ENCODE data around the gene PTPRA. TPM values are rescaled to one million over a fixed set of nuclear protein-coding genes. Genes with fewer than 3 reads are reported as not detected.

Gene PTPRA
- total RNA-seq, 4 donors from 2014 or later = 49.2 to 80.8 (median 60.4) TPM

- TF ChIP-seq POLR2A (IDR thresholded peaks at IDR 0.05; ENCODE audit: low read depth) (no peak), POLR2AphosphoS5 (IDR thresholded peaks at IDR 0.05) (no peak), EP300 (IDR thresholded peaks at IDR 0.05) (no peak), CTCF (IDR thresholded peaks at IDR 0.05) (no peak)
- H3K27ac ChIP-seq (replicated peaks in 1 of 4) = no peak overlapping the region
- H3K36me3 ChIP-seq = no peaks in the 10 kb centered on the region
- intact Hi-C loops (cut with DNase I) = loop anchor here (10.0 kb wide), 1 partner anchor 214 kb away; the partner anchor contains the start of gene IDH3B
- H3K4me3 ChIP-seq = no peak overlapping the region
- no peaks in the 10 kb centered on the region for H3K27me3 ChIP-seq
- no peaks in the 10 kb centered on the region for H3K9me3 ChIP-seq
- DNase-seq (ENCODE audit: extremely low spot score) = no peak
- 100% methylated on average over 1 of the region's 1 CpG for WGBS
- peaks cover 32 to 54% (median 51%) of the 10 kb centered on the region in 4 donors for H3K4me1 ChIP-seq
Measured at GRCh38 chr20:2878515-2878914, 5.2 kb downstream of the PTPRA start.

- H3K27ac ChIP-seq (replicated peaks in 1 of 4) = no peak overlapping the region
- intact Hi-C loops (cut with DNase I) = loop anchor here (10.0 kb wide), 1 partner anchor 214 kb away; the partner anchor contains the start of gene IDH3B
- no peak overlapping the region for H3K4me3 ChIP-seq
- no peaks in the 10 kb centered on the region for H3K27me3 ChIP-seq
- H3K9me3 ChIP-seq = no peaks in the 10 kb centered on the region
- WGBS = 68% methylated on average over 3 of the region's 3 CpGs
- TF ChIP-seq EP300 (IDR thresholded peaks at IDR 0.05) (no peak), POLR2A (IDR thresholded peaks at IDR 0.05; ENCODE audit: low read depth) (no peak), POLR2AphosphoS5 (IDR thresholded peaks at IDR 0.05) (no peak), CTCF (IDR thresholded peaks at IDR 0.05) (no peak)
- DNase-seq (ENCODE audit: extremely low spot score) = no peak
- H3K4me1 ChIP-seq = peaks cover 32 to 56% (median 49%) of the 10 kb centered on the region in 4 donors
- H3K36me3 ChIP-seq = no peaks in the 10 kb centered on the region
Measured at GRCh38 chr20:2879146-2879545, 5.9 kb downstream of the PTPRA start.

- Histone ChIP-seq H3K4me1 (peaks cover 19 to 46% (median 34%) of the 10 kb centered on the region in 4 donors), H3K36me3 (no peaks in the 10 kb centered on the region), H3K9me3 (no peaks in the 10 kb centered on the region), H3K4me3 (no peak overlapping the region), H3K27ac (replicated peaks in 1 of 4) (no peak overlapping the region), H3K27me3 (no peaks in the 10 kb centered on the region)
- WGBS = 86% methylated on average over 7 of the region's 7 CpGs
- TF ChIP-seq CTCF (IDR thresholded peaks at IDR 0.05) = no peak
- TF ChIP-seq EP300 (IDR thresholded peaks at IDR 0.05) = no peak
- no peak for TF ChIP-seq POLR2AphosphoS5 (IDR thresholded peaks at IDR 0.05)
- no peak for TF ChIP-seq POLR2A (IDR thresholded peaks at IDR 0.05; ENCODE audit: low read depth)
- intact Hi-C loops (cut with DNase I) = no loop called here
- no peak for DNase-seq (ENCODE audit: extremely low spot score)
Measured at GRCh38 chr20:2880650-2881049, 7.4 kb downstream of the PTPRA start.

DNA sequence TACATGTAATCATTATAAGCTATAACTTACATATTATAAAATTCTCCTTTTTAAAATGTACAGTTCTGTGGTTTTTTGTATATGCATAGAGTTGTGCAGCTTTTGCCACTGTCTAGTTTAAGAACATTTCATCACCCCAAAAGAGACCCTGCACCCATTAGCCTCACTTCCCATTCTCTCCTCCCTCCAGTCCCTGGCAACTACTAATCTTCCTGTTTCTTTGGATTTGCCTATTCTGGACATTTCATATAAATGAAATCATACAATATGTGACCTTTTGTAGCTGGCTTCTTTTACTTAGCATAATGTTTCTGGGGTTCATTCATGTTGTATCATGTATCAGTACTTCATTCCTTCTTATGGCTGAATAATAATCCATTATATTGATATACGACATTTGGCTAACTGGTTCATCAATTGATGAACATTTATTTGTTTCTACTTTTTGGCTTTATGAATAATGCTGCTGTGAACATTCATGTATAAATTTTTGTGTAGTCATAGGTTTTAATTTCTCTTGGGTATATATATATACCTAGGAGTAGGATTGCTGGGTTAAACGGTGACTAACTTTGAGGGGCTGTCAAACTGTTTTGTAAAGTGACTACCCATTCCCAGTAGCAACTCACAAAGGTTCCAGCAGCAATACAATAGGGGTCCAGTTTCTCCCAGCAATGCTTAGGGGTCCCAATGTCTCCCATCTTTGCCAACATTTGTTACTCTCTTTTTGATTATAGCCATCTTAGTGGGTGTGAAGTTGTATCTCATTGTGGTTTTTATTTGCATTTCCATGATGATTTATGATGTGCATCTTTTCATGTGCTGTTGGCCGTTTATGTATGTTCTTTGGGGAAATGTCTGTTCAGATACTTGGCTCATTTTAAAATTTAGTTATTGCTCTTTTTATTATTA is 10.7 kb downstream of the PTPRA start:
- Histone ChIP-seq H3K27me3 (no peaks in the 10 kb centered on the region), H3K4me3 (no peak overlapping the region), H3K9me3 (no peaks in the 10 kb centered on the region), H3K36me3 (no peaks in the 10 kb centered on the region), H3K27ac (replicated peaks in 1 of 4) (no peak overlapping the region), H3K4me1 (peaks cover 11 to 35% (median 22%) of the 10 kb centered on the region in 4 donors)
- no peak for DNase-seq (ENCODE audit: extremely low spot score)
- 72% methylated on average over 3 of the region's 3 CpGs for WGBS
- TF ChIP-seq POLR2AphosphoS5 (IDR thresholded peaks at IDR 0.05) = no peak
- no peak for TF ChIP-seq EP300 (IDR thresholded peaks at IDR 0.05)
- TF ChIP-seq CTCF (IDR thresholded peaks at IDR 0.05) = no peak
- no peak for TF ChIP-seq POLR2A (IDR thresholded peaks at IDR 0.05; ENCODE audit: low read depth)
- intact Hi-C loops (cut with DNase I) = no loop called here

Measured in esophagus muscularis mucosa (tissue), 4 donors.